T-cell (primary cell): ENCODE measurements around the gene COPS7A. TPM values are rescaled to one million over a fixed set of nuclear protein-coding genes. Genes with fewer than 3 reads are reported as not detected.

ENCODE experiments used
- ATAC-seq, 4 experiments: fragments of 200-7000 bp in 3 of 4; fragments of 150-1000 bp in 1 of 4; cut with Tn5 transposase; replicated peaks in 1 of 4; 1 replicate in 3 of 4; 2 replicates in 1 of 4; pipeline ENCODE4 v1.10.0; 2021; ENCODE audit warnings: moderate library complexity in 3 of 4, mild to moderate bottlenecking in 2 of 4, moderate number of reproducible peaks in 1 of 4
- CTCF ChIA-PET, 2 donors: fragments of 300-600 bp; sonication (Branson Sonifier 250); formaldehyde crosslinking; loops; one replicate each; lab custom pipeline; 2022; ENCODE audit warnings: antibody characterized with exemption in 2 of 2; lab: Charles Lee
- POLR2A ChIA-PET, 2 donors: fragments of 300-600 bp; sonication (Branson Sonifier 250); formaldehyde crosslinking; loops; one replicate each; lab custom pipeline; 2022; ENCODE audit warnings: antibody characterized with exemption in 2 of 2; lab: Charles Lee
- DNase-seq, 35 experiments: peaks; one replicate each; pipeline versions ENCODE4 v3.0.0 to v3.0.0-alpha.2; 2013 to 2023
- H3K27ac ChIP-seq: one replicate; pipeline ENCODE4 v1.5.1; 2013; ENCODE audit warnings: low read length
- H3K27me3 ChIP-seq, 2 experiments: replicated peaks in 1 of 2; 1 replicate in 1 of 2; 2 replicates in 1 of 2; pipeline versions ENCODE4 v1.6.1 to v1.7.0; 2013; ENCODE audit warnings: low read length in 1 of 2, mixed read lengths in 1 of 2; ENCODE audit not compliant: control insufficient read depth in 2 of 2, insufficient read depth in 2 of 2; ENCODE audit errors: extremely low read depth in 1 of 2
- H3K36me3 ChIP-seq, 2 donors: 1 replicate in 1 of 2; 2 replicates in 1 of 2; pipeline versions ENCODE4 v1.6.1 to v1.7.0; 2013; ENCODE audit warnings: low read length in 1 of 2; ENCODE audit not compliant: control insufficient read depth in 2 of 2, insufficient read depth in 1 of 2; ENCODE audit errors: extremely low read depth in 1 of 2
- H3K4me1 ChIP-seq, 2 experiments: 1 replicate in 1 of 2; 2 replicates in 1 of 2; pipeline versions ENCODE4 v1.6.1 to v1.7.0; 2013; ENCODE audit warnings: low read length in 2 of 2, mixed read lengths in 1 of 2; ENCODE audit not compliant: insufficient read depth in 2 of 2, control insufficient read depth in 1 of 2; ENCODE audit errors: extremely low read depth in 1 of 2
- H3K4me3 ChIP-seq, 2 donors: 1 replicate in 1 of 2; 2 replicates in 1 of 2; pipeline versions ENCODE4 v1.5.1 to v1.7.0; 2013; ENCODE audit warnings: mild to moderate bottlenecking in 2 of 2, low read length in 1 of 2, moderate library complexity in 1 of 2; ENCODE audit not compliant: control insufficient read depth in 1 of 2; ENCODE audit errors: extremely low read depth in 1 of 2
- H3K9me3 ChIP-seq: 2 replicates; pipeline ENCODE4 v1.7.0; 2013
- H3K27ac Mint-ChIP-seq, 2 donors: one replicate each; pipeline ENCODE4 v1.8.0; 2020 to 2021; ENCODE audit warnings: mild to moderate bottlenecking in 2 of 2, mixed read lengths in 2 of 2
- H3K27me3 Mint-ChIP-seq, 2 donors: one replicate each; pipeline ENCODE4 v1.8.0; 2021 to 2022; ENCODE audit warnings: mixed read lengths in 2 of 2
- H3K36me3 Mint-ChIP-seq: one replicate; pipeline ENCODE4 v1.8.0; 2021; ENCODE audit warnings: mixed read lengths
- H3K4me1 Mint-ChIP-seq, 3 donors: one replicate each; pipeline ENCODE4 v1.8.0; 2020 to 2022; ENCODE audit warnings: mixed read lengths in 3 of 3, mild to moderate bottlenecking in 1 of 3
- H3K4me3 Mint-ChIP-seq, 3 donors: one replicate each; pipeline ENCODE4 v1.8.0; 2020 to 2022; ENCODE audit warnings: mild to moderate bottlenecking in 3 of 3, mixed read lengths in 3 of 3, moderate library complexity in 3 of 3
- H3K9me3 Mint-ChIP-seq, 3 donors: one replicate each; pipeline ENCODE4 v1.8.0; 2020 to 2022; ENCODE audit warnings: mixed read lengths in 3 of 3
- whole genome bisulfite sequencing: methylation state at CpG from one replicate; pipeline ENCODE4 v1.1.5; 2013; ENCODE audit warnings: missing lambda C conversion rate; ENCODE audit not compliant: insufficient coverage; 5-methylcytosine and 5-hydroxymethylcytosine counted together
- total RNA-seq, 35 experiments: library from RNA in 6 of 35; stranded (reverse) in 6 of 35; fragments of 120-200 nt in 1 of 35; gene quantifications; one replicate each; pipeline versions ENCODE4 v1.2.1 to v1.2.4 and lab custom pipeline; 2013 to 2026

COPS7A gene
- total RNA-seq, 5 donors from 2014 or later (not counting 1 experiment from before 2014, with no cell fraction given) = 18.5 to 33.1 (median 31.8) TPM

GRCh38 chr12:6764011-6764828, 40.4 kb downstream of the COPS7A start:
- POLR2A ChIA-PET = no interaction called here
- H3K4me1 Mint-ChIP-seq = peaks cover 25 to 40% (median 35%) of the 10 kb centered on the region in 3 donors
- H3K4me3 Mint-ChIP-seq = peak overlapping the region; percentile 13 to 76 (median 31)
- H3K9me3 ChIP-seq = no peaks in the 10 kb centered on the region
- peak; percentile 54 to 80 (median 58) for ATAC-seq
- H3K27ac Mint-ChIP-seq = peak overlapping the region in 1 of 2 donors; percentile 43
- H3K4me3 ChIP-seq = peak overlapping the region in 1 of 2 donors; percentile 10
- no peak overlapping the region for H3K27ac ChIP-seq
- 19% methylated on average over 9 of the region's 16 CpGs for WGBS
- CTCF ChIA-PET = interaction anchor here (2.7 to 2.9 kb wide), 2 partner anchors 10 to 11 kb away, joined by 14 to 22 read pairs; partner anchors contain the start of gene MLF2 (in 2 of the 2)
- peaks cover 33 to 37% of the 10 kb centered on the region in 2 donors for H3K27me3 Mint-ChIP-seq
- DNase-seq = peak in 29 of 35 experiments; percentile 17 to 77 (median 49)
- peaks cover 0 to 49% of the 10 kb centered on the region in 2 experiments for H3K27me3 ChIP-seq
- no peaks in the 10 kb centered on the region for H3K9me3 Mint-ChIP-seq
- no peaks in the 10 kb centered on the region for H3K36me3 ChIP-seq
- H3K36me3 Mint-ChIP-seq = no peaks in the 10 kb centered on the region
- peaks cover 9 to 44% of the 10 kb centered on the region in 2 experiments for H3K4me1 ChIP-seq

- Mint-ChIP-seq H3K27me3 (peaks cover 33 to 37% of the 10 kb centered on the region in 2 donors), H3K36me3 (no peaks in the 10 kb centered on the region)
- no peak overlapping the region for H3K27ac ChIP-seq
Measured at GRCh38 chr12:6765048-6765633, 41.3 kb downstream of the COPS7A start.

DNA sequence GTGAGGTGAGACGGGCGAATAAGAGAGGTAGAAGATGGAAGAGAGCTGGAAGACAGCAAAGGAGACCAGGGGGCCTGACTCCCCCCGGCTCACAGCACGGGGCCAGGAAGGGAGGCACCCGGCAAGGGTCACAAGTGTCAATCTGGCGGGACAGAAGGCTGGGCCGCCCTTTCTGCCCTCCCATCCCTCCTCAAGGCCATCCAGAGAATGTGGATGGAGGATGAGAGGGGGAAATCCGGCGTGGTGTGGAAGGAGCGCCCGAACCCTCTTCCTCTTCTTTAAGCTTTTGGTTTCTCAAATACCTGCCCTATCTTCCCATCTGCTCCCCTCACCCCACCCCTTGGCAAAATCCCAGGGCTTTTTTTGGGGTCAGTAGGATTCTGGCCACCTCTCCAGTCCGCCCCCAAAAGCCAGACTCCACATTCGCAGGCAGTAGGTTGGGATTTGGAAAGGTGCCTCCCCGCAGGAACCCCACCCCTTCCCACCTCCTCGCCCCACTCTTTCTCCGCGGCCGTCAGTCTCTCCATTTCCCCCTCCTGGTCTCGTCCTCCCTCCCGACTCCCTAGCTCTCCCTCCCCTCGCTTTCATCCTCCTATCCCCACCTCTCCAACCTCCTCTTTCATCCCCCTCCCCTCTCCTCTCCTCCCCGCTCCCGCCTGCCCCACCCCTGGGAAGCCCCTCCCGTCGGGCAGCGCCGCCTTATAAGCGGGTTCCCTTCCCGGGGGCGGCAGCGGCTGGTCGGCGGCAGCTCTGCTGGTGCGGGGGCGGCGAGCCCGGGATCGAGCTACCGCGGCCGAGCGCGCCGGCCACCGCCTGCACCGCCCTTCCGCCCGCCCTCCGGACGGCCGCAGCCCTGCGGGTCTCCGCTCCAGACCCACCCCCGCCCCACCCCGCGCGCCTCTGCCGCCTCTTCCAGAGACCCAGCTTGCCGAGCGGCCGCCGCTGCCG, 42.1 kb downstream of the COPS7A start, which contains the start of gene PTMS:
Gene PTMS, plus strand, starts transcription at position 730 of the 948 bp plus-strand sequence. CDS start 343 bp downstream, outside the sequence.
- Mint-ChIP-seq H3K27ac (peak within 1 kb of the TSS; percentile 52 to 64), H3K36me3 (no peaks in the 10 kb centered on the region), H3K27me3 (peaks cover 37% of the 10 kb centered on the region in 2 donors), H3K4me1 (peaks cover 26 to 48% (median 39%) of the 10 kb centered on the region in 3 donors), H3K9me3 (no peaks in the 10 kb centered on the region), H3K4me3 (peak within 1 kb of the TSS; percentile 79 to 88 (median 81))
- no peak within 1 kb of the TSS for H3K27ac ChIP-seq
- peaks cover 0 to 61% of the 10 kb centered on the region in 2 experiments for H3K27me3 ChIP-seq
- peaks cover 9 to 50% of the 10 kb centered on the region in 2 experiments for H3K4me1 ChIP-seq
- no peaks in the 10 kb centered on the region for H3K9me3 ChIP-seq
- ATAC-seq (peak; percentile 3 to 22 (median 20)), DNase-seq (peak in 1 of 35 experiments; percentile 39)
- H3K4me3 ChIP-seq = peak within 1 kb of the TSS; percentile 44 to 74
- 3% methylated on average over 53 of the region's 63 CpGs for WGBS
- ChIA-PET POLR2A (interaction anchor here in 1 of 2 donors (1.5 kb wide), 1 partner anchor 16 kb away, joined by 4 read pairs; no protein-coding TSS in a partner anchor), CTCF (interaction anchor here (0.7 to 2.9 kb wide), 22 partner anchors 9 to 1936 kb away, joined by 3 to 22 read pairs (median 4); partner anchors contain the start of genes COPS7A (in 2 of the 2), MLF2 (in 2 of the 2), CDCA3 (in 1 of the 2) and USP5 (in 1 of the 2))
- H3K36me3 ChIP-seq = no peaks in the 10 kb centered on the region

More at GRCh38 chr12:6765048-6765633, 41.3 kb downstream of the COPS7A start:
- Histone ChIP-seq H3K9me3 (no peaks in the 10 kb centered on the region), H3K27me3 (peaks cover 0 to 54% of the 10 kb centered on the region in 2 experiments), H3K4me3 (peak overlapping the region in 1 of 2 donors; percentile 47), H3K4me1 (peaks cover 9 to 44% of the 10 kb centered on the region in 2 experiments), H3K36me3 (no peaks in the 10 kb centered on the region)
- POLR2A ChIA-PET = no interaction called here
- H3K4me3 Mint-ChIP-seq = peak overlapping the region; percentile 62 to 76 (median 73)
- CTCF ChIA-PET = interaction anchor here (0.8 to 2.9 kb wide), 5 partner anchors 10 to 27 kb away, joined by 4 to 22 read pairs (median 7); partner anchors contain the start of gene MLF2 (in 2 of the 2)
- ATAC-seq = no peak
- WGBS = 72% methylated on average over 5 of the region's 7 CpGs
- DNase-seq = no peak
- peaks cover 25 to 47% (median 35%) of the 10 kb centered on the region in 3 donors for H3K4me1 Mint-ChIP-seq
- no peaks in the 10 kb centered on the region for H3K9me3 Mint-ChIP-seq
- H3K27ac Mint-ChIP-seq = peak overlapping the region in 1 of 2 donors; percentile 64

- H3K36me3 Mint-ChIP-seq = no peaks in the 10 kb centered on the region
- H3K4me3 ChIP-seq = peak overlapping the region; percentile 44 to 74
- H3K9me3 Mint-ChIP-seq = no peaks in the 10 kb centered on the region
- peaks cover 35 to 57% (median 48%) of the 10 kb centered on the region in 3 donors for H3K4me1 Mint-ChIP-seq
- peaks cover 0 to 65% of the 10 kb centered on the region in 2 experiments for H3K27me3 ChIP-seq
- H3K27me3 Mint-ChIP-seq = peaks cover 39 to 42% of the 10 kb centered on the region in 2 donors
- peak overlapping the region; percentile 43 to 52 for H3K27ac Mint-ChIP-seq
- DNase-seq (peak in 22 of 35 experiments; percentile 15 to 74 (median 36)), ATAC-seq (peak; percentile 76 to 81 (median 78))
- POLR2A ChIA-PET = interaction anchor here (0.6 to 1.5 kb wide), 3 partner anchors 14 to 107 kb away, joined by 4 to 10 read pairs (median 5); no protein-coding TSS in a partner anchor
- peaks cover 18 to 59% of the 10 kb centered on the region in 2 experiments for H3K4me1 ChIP-seq
- under 1% methylated on average over 88 of the region's 88 CpGs for WGBS
- H3K36me3 ChIP-seq = no peaks in the 10 kb centered on the region
- CTCF ChIA-PET = interaction anchor here (0.6 to 2.9 kb wide), 24 partner anchors 8 to 1935 kb away, joined by 3 to 22 read pairs (median 4); partner anchors contain the start of genes COPS7A (in 2 of the 2), MLF2 (in 2 of the 2), CDCA3 (in 1 of the 2) and USP5 (in 1 of the 2)
- no peak overlapping the region for H3K27ac ChIP-seq
- peak overlapping the region; percentile 79 to 88 (median 81) for H3K4me3 Mint-ChIP-seq
- no peaks in the 10 kb centered on the region for H3K9me3 ChIP-seq
Measured at GRCh38 chr12:6766651-6767349, 43.0 kb downstream of the COPS7A start.
